NB4 (cell line): ENCODE data around the gene KLK5.

Experiments
- DNase-seq: peaks from one replicate; pipeline ENCODE4 v3.0.0; 2010; ENCODE audit warnings: low read depth
- H3K4me3 ChIP-seq: one replicate; pipeline ENCODE4 v1.5.1; 2011; ENCODE audit warnings: mild to moderate bottlenecking, low read depth, low read length, moderate library complexity
- CTCF ChIP-seq: IDR thresholded peaks from one replicate; pipeline ENCODE4 v1.5.1; 2012; ENCODE audit warnings: low read depth, low read length
- MYC ChIP-seq: IDR thresholded peaks from 2 replicates; pipeline ENCODE4 v1.6.1; 2011; ENCODE audit warnings: low read depth, low read length
- POLR2A ChIP-seq: IDR thresholded peaks from 2 replicates; pipeline ENCODE4 v1.6.1; 2011; ENCODE audit warnings: mild to moderate bottlenecking; ENCODE audit not compliant: insufficient read length; ENCODE audit errors: extremely low read depth
- TF ChIP-seq, protein P1 (sequence below): IDR thresholded peaks from 2 replicates; pipeline ENCODE4 v1.6.1; 2011; ENCODE audit warnings: low read depth, low read length

KLK5 gene, protein sequence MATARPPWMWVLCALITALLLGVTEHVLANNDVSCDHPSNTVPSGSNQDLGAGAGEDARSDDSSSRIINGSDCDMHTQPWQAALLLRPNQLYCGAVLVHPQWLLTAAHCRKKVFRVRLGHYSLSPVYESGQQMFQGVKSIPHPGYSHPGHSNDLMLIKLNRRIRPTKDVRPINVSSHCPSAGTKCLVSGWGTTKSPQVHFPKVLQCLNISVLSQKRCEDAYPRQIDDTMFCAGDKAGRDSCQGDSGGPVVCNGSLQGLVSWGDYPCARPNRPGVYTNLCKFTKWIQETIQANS

DNA sequence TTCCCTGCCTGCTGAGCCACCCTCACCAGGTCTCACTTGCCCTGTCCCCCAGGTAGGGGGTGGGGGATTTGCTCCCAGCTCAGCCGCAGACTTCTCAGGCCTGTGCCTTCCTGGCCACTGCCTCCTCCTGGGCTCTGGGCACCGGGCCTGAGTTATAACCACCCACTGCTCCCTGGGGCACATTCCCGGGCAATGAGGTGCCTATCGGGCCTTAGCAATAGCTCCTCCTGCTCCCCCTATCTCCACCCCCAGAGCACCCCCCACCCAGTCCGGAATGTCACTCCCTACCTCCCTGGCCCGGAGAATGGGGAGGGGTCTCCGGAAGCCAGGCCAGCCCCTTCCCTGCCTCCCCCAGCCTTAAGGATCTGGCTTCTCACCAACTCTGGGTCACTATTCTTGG is at the start of gene KLK5:
KLK5 (minus strand) TSS at position 129 of the 400 bp plus-strand sequence. CDS start 381 bp downstream, outside the sequence.
- no peak within 1 kb of the TSS for H3K4me3 ChIP-seq
- no peak for DNase-seq
- TF ChIP-seq MYC (no peak), CTCF (no peak), POLR2A (no peak)
- TF ChIP-seq, protein P1, sequence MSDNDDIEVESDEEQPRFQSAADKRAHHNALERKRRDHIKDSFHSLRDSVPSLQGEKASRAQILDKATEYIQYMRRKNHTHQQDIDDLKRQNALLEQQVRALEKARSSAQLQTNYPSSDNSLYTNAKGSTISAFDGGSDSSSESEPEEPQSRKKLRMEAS: no peak

GRCh38 chr19:51002089-51002532 is 49.3 kb upstream of the KLK5 start:
- no peak overlapping the region for H3K4me3 ChIP-seq
- TF ChIP-seq POLR2A (no peak), CTCF (no peak)
- DNase-seq: no peak

DNA sequence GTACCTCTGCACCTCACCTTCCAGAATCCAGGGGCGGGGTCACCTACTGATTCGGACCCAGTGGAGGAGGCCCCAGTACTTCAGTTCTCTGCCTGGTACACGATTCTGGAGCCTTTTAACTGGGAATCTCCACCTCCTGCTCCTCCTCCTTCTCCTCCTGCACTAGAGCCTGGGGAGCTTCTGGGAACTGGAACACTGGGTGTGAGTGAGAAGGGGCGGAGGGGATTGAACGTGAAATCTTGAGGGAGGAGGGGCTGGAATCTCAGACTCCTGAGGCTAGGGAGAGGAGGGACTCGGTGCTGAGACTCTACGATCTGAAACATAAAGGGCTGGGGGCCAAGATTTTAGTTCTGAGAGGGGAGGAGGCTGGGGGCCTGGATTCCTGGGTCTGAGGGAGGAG is 48.7 kb upstream of the KLK5 start, which contains the start of gene KLK8:
KLK8 (minus strand) TSS at position 90 of the 400 bp plus-strand sequence. CDS start 437 bp downstream, outside the sequence.
- TF ChIP-seq CTCF (no peak), POLR2A (no peak), MYC (no peak)
- TF ChIP-seq, protein P1: no peak
- H3K4me3 ChIP-seq: no peak within 1 kb of the TSS
- no peak for DNase-seq

- H3K4me3 ChIP-seq: no peak overlapping the region
- DNase-seq: no peak
Observed at GRCh38 chr19:51000981-51001380, 48.1 kb upstream of the KLK5 start.

DNA sequence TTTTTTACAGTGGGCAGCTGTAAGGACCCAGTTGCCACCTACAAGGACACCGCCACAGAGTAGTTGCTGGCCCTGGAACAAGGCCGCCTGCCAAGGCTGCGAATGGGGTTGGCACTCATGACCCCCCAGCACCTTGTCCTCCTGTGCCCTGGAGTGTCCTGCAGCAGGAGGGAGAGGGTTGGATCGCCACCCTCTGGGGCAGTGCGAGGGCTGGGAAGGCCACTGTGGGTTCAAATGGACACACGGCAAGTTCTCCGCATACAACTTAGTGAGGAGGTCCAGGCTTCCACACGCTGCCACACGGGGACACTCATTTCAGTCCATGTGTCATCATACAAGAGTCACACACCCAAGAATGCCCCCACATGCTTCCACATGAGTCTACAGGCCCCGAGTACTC is 47.6 kb upstream of the KLK5 start:
- no peak for TF ChIP-seq MYC
- TF ChIP-seq CTCF: no peak
- TF ChIP-seq POLR2A: no peak
- TF ChIP-seq, protein P1: no peak
- no peak for DNase-seq
- no peak overlapping the region for H3K4me3 ChIP-seq

More at GRCh38 chr19:51000981-51001380, 48.1 kb upstream of the KLK5 start:
- TF ChIP-seq CTCF: no peak
- TF ChIP-seq POLR2A: no peak
- TF ChIP-seq, protein P1: no peak
- TF ChIP-seq MYC: no peak

DNA sequence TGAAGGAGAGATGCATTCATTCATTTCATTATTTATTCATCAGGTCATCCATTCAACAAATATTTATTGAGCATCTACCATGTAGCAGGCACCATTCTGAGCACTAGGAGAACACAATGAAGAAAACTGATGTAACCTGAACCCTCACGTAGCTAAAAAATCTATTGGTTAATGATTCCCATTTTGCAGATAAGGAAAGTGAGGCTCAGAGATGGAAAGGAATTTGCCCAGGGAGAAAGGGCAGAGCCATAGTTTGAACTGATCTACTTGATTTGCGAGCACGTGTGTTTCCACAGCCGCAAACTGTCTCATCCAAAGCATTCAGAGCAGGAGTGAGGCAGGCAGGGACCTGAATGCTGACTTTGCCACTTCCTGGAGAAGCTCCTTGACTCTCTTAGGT is 45.8 kb upstream of the KLK5 start:
- H3K4me3 ChIP-seq: no peak overlapping the region
- TF ChIP-seq POLR2A (no peak), CTCF (no peak), MYC (no peak)
- TF ChIP-seq, protein P1: no peak
- no peak for DNase-seq
